HCT116 (cell line): Measurements from ENCODE around the gene TSSK6. TPM values are rescaled to one million over a fixed set of nuclear protein-coding genes. Genes with fewer than 3 reads are reported as not detected.

Experiments
- ATAC-seq: fragments of 200-7000 bp; cut with Tn5 transposase; 2 replicates; pipeline ENCODE4 v1.9.1; 2020; ENCODE audit warnings: mild to moderate bottlenecking, moderate library complexity
- BruUV-seq: library from RNA; stranded (reverse); fragments of 400-500 nt; replicated peaks from 2 replicates; lab custom pipeline; 2021; lab: Mats Ljungman, UMichigan
- CTCF ChIA-PET: fragments of 300-600 bp; sonication (Branson Sonifier 250); formaldehyde crosslinking; loops from one replicate; lab custom pipeline; 2021; ENCODE audit warnings: antibody characterized with exemption; lab: Charles Lee
- POLR2A ChIA-PET: fragments of 300-600, 350-600 bp; sonication (Branson Sonifier 250); formaldehyde crosslinking; loops from one replicate; lab custom pipeline; 2021; ENCODE audit warnings: antibody characterized with exemption; lab: Charles Lee
- RAD21 ChIA-PET, 2 experiments: fragments of 300-600 bp; sonication (Branson Sonifier 250); formaldehyde crosslinking; loops; one replicate each; lab custom pipeline; 2023; ENCODE audit warnings: low total read pairs in 2 of 2; ENCODE audit not compliant: uncharacterized antibody in 2 of 2, unreplicated experiment in 2 of 2, low non-redundant PET in 1 of 2; lab: Charles Lee
- DNase-seq: peaks from one replicate; pipeline ENCODE4 v3.0.0-alpha.2; 2010; ENCODE audit warnings: low read depth, low spot score
- H2AFZ ChIP-seq: fragments of 200-600 bp; shearing (Covaris generic), sonication (generic); 2 replicates; pipeline ENCODE4 v1.6.1; 2017; ENCODE audit warnings: low read depth, mixed run types, mixed read lengths, antibody characterized with exemption, low read length; ENCODE audit not compliant: poor library complexity, severe bottlenecking
- H3K27ac ChIP-seq: 2 replicates; pipeline ENCODE4 v1.5.1; 2012; ENCODE audit warnings: low read depth, low read length
- H3K27me3 ChIP-seq: fragments of 200-600 bp; sonication (generic); 2 replicates; pipeline ENCODE4 v1.6.1; 2016; ENCODE audit warnings: mixed run types, low read length, mixed read lengths; ENCODE audit not compliant: insufficient read depth
- H3K36me3 ChIP-seq, 2 experiments: fragments of 200-500 bp in 1 of 2; fragments of 200-600 bp in 1 of 2; sonication (Bioruptor generic) in 1 of 2; sonication (generic) in 1 of 2; 2 replicates each; pipeline versions ENCODE4 v1.5.1 to v1.6.1; 2014 to 2016; ENCODE audit warnings: low read length in 2 of 2, inconsistent platforms in 1 of 2, mixed read lengths in 1 of 2, mixed run types in 1 of 2; ENCODE audit not compliant: insufficient read depth in 2 of 2, control insufficient read depth in 1 of 2
- H3K4me1 ChIP-seq, 2 experiments: fragments of 200-600 bp in 1 of 2; sonication (generic) in 1 of 2; 2 replicates each; pipeline versions ENCODE4 v1.5.1 to v1.6.1; 2012 to 2017; ENCODE audit warnings: low read length in 2 of 2, inconsistent platforms in 1 of 2, mild to moderate bottlenecking in 1 of 2, mixed read lengths in 1 of 2, mixed run types in 1 of 2, moderate library complexity in 1 of 2; ENCODE audit not compliant: insufficient read depth in 2 of 2, control insufficient read depth in 1 of 2
- H3K4me2 ChIP-seq: fragments of 200-600 bp; sonication (generic); 2 replicates; pipeline ENCODE4 v1.6.1; 2017; ENCODE audit warnings: mixed run types, low read length, mixed read lengths
- H3K4me3 ChIP-seq, 2 experiments: fragments of 200-600 bp in 1 of 2; sonication (generic) in 1 of 2; replicated peaks in 1 of 2; 2 replicates each; pipeline ENCODE4 v1.5.1; 2011 to 2016; ENCODE audit warnings: low read length in 2 of 2, control low read depth in 1 of 2, low read depth in 1 of 2, mild to moderate bottlenecking in 1 of 2, mixed read lengths in 1 of 2, mixed run types in 1 of 2
- H3K79me2 ChIP-seq: fragments of 200-600 bp; sonication (generic); 2 replicates; pipeline ENCODE4 v1.6.1; 2017; ENCODE audit warnings: mild to moderate bottlenecking, mixed run types, low read length, moderate library complexity, mixed read lengths; ENCODE audit not compliant: insufficient read depth
- H3K9ac ChIP-seq: fragments of 200-600 bp; sonication (generic); 2 replicates; pipeline ENCODE4 v1.6.1; 2016; ENCODE audit warnings: low read length, mixed read lengths
- H3K9me2 ChIP-seq: fragments of 200-600 bp; sonication (generic), shearing (Covaris generic); 2 replicates; pipeline ENCODE4 v1.6.1; 2017; ENCODE audit warnings: mixed run types, mild to moderate bottlenecking, moderate library complexity; ENCODE audit not compliant: insufficient read depth
- H3K9me3 ChIP-seq, 2 experiments: fragments of 200-500 bp in 1 of 2; fragments of 200-600 bp in 1 of 2; sonication (Bioruptor generic) in 1 of 2; sonication (generic) in 1 of 2; 2 replicates each; pipeline ENCODE4 v1.6.1; 2014 to 2017; ENCODE audit warnings: low read length in 2 of 2, mixed read lengths in 2 of 2, inconsistent platforms in 1 of 2, low read depth in 1 of 2, mild to moderate bottlenecking in 1 of 2, mixed run types in 1 of 2, moderate library complexity in 1 of 2; ENCODE audit not compliant: control insufficient read depth in 1 of 2, insufficient read depth in 1 of 2
- H4K20me1 ChIP-seq: fragments of 200-600 bp; sonication (generic), shearing (Covaris generic); 2 replicates; pipeline ENCODE4 v1.6.1; 2017; ENCODE audit warnings: mixed run types, mild to moderate bottlenecking, moderate library complexity; ENCODE audit not compliant: insufficient read depth
- CEBPB ChIP-seq: IDR thresholded peaks from 2 replicates; pipeline ENCODE4 v1.6.1; 2012; ENCODE audit warnings: low read depth
- CTCF ChIP-seq, 3 experiments: fragments of 200-600 bp in 1 of 3; sonication (generic) in 1 of 3; IDR thresholded peaks in 2 of 3; conservative IDR thresholded peaks in 1 of 3; 2 replicates each; pipeline ENCODE4 v1.5.1; 2012 to 2017; ENCODE audit warnings: low read depth in 2 of 3, low read length in 2 of 3, antibody characterized with exemption in 1 of 3, borderline replicate concordance in 1 of 3, control low read depth in 1 of 3, mild to moderate bottlenecking in 1 of 3, mixed read lengths in 1 of 3, mixed run types in 1 of 3, moderate library complexity in 1 of 3; ENCODE audit not compliant: insufficient read depth in 1 of 3
- EGR1 ChIP-seq: IDR thresholded peaks from 2 replicates; pipeline ENCODE4 v1.6.1; 2012; ENCODE audit warnings: low read depth
- EZH2phosphoT487 ChIP-seq: fragments of 200-600 bp; IDR thresholded peaks from 2 replicates; pipeline ENCODE4 v1.6.1; 2018; ENCODE audit warnings: antibody characterized with exemption, borderline replicate concordance
- POLR2AphosphoS5 ChIP-seq: IDR thresholded peaks from 2 replicates; pipeline ENCODE4 v1.6.1; 2011; ENCODE audit warnings: mild to moderate bottlenecking, low read depth, low read length, moderate library complexity
- SP1 ChIP-seq: IDR thresholded peaks from 2 replicates; pipeline ENCODE4 v1.6.1; 2012; ENCODE audit warnings: low read depth
- TCF7L2 ChIP-seq: IDR thresholded peaks from 2 replicates; pipeline ENCODE4 v1.7.0; 2011; ENCODE audit warnings: borderline replicate concordance, inconsistent platforms; ENCODE audit not compliant: insufficient read depth, insufficient read length; ENCODE audit errors: extremely low read depth
- YY1 ChIP-seq: IDR thresholded peaks from 2 replicates; pipeline ENCODE4 v1.6.1; 2011; ENCODE audit warnings: low read length, low read depth, moderate library complexity, mild to moderate bottlenecking; ENCODE audit not compliant: insufficient replicate concordance; ENCODE audit errors: extremely low read depth
- ZFX ChIP-seq: fragments of 450-650 bp; IDR thresholded peaks from 2 replicates; pipeline ENCODE4 v1.6.1; 2017
- intact Hi-C: fragments of 100-400 bp; cut with micrococcal nuclease; formaldehyde crosslinking; loops from 2 replicates; pipeline ENCODE4 v1.10.0; 2022
- total RNA-seq: library from RNA; stranded (reverse); gene quantifications from one replicate; pipeline ENCODE4 v1.2.1, GENCODE V29; 2021; ENCODE audit not compliant: unreplicated experiment
- TF ChIP-seq, protein P1 (sequence below): IDR thresholded peaks from 2 replicates; pipeline ENCODE4 v1.6.1; 2012

Gene TSSK6
- total RNA-seq, 1 experiment from 2014 or later: 4.1 TPM

- Histone ChIP-seq H3K4me2 (peak within 1 kb of the TSS; percentile 80), H3K4me1 (peaks cover 12 to 34% of the 10 kb centered on the region in 2 experiments), H3K9ac (peak within 1 kb of the TSS; percentile 56), H3K9me3 (no peaks in the 10 kb centered on the region), H2AFZ (no peak within 1 kb of the TSS), H4K20me1 (no peaks in the 10 kb centered on the region), H3K36me3 (no peaks in the 10 kb centered on the region), H3K9me2 (no peaks in the 10 kb centered on the region), H3K4me3 (peak within 1 kb of the TSS; percentile 47 to 59), H3K27me3 (no peaks in the 10 kb centered on the region), H3K79me2 (no peaks in the 10 kb centered on the region), H3K27ac (peak within 1 kb of the TSS; percentile 51)
- ATAC-seq (peak; percentile 17), DNase-seq (no peak)
- CTCF ChIA-PET: no interaction called here
- RAD21 ChIA-PET: no interaction called here
- POLR2A ChIA-PET: no interaction called here
- intact Hi-C loops: no loop called here
- TSS peak; percentile 56 for BruUV-seq
- TF ChIP-seq EGR1 (0 out of 2 replicates have a peak, but pooled peaks have one; percentile 39), SP1 (no peak), POLR2AphosphoS5 (peak; percentile 56; the same call in 1 of the 2 replicates), ZFX (0 out of 2 replicates have a peak, but pooled peaks have one; percentile 30), YY1 (no peak)
These were observed 22.9 kb upstream of the TSSK6 start, which contains the start of gene CILP2 for GRCh38 chr19:19538061-19538784. TSS of gene CILP2 (plus strand) at chr19:19538265. CDS start at chr19:19538350, 85 bp downstream.

DNA sequence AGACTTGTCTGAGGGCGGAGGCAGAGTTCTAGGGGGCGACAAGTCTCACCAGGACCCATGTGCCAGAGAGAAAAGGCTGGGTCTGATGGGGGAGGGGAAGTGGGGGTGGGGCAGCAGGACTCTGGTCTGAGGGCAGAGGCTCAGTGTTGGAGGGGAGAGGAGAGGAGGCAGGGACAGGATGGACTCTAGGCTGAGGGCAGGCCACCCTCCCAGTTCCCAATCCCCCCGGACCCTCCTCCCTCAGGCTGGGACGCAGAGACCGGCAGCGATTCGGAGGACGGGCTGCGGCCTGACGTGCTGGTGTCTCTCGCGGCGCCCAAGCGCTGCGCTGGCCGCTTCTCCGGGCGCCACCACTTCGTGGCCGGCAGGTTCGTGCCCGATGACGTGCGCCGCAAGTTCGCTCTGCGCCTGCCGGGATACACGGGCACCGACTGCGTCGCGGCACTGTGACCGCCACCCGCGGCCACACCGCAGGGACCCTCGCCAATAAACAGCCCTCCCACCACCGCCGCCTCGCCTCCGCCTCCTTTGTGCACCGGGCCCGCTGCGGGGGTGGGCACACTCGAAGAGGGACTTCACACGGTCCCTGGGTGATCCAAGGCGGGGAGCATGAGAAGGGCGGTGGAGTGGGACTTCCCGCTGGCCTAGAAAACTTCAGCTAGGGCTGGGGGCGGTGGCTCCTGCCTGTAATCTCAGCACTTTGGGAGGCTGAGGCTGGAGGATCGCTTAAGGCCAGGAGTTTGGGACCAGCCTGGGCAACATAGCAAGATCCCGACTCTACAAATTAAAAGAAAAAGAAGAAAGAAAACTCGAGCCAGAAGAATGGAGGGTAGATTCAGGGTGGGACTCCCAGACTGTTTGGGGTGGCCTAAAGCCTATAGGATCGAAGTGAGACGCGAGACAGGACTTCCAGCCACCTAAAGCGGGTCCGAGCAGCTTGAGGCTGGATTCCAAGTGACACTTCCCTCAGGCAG is 22.0 kb upstream of the TSSK6 start:
- no peak for DNase-seq
- Histone ChIP-seq H4K20me1 (no peaks in the 10 kb centered on the region), H3K27ac (peak overlapping the region; percentile 51; the same call in 1 of the 2 replicates), H3K9me2 (no peaks in the 10 kb centered on the region), H3K4me3 (peak overlapping the region in 1 of 2 experiments; percentile 59; a peak in 1 of 4 replicates), H3K4me2 (peak overlapping the region; percentile 80), H3K27me3 (no peaks in the 10 kb centered on the region), H3K9ac (no peak overlapping the region), H3K9me3 (no peaks in the 10 kb centered on the region), H3K79me2 (no peaks in the 10 kb centered on the region), H3K4me1 (peaks cover 12 to 34% of the 10 kb centered on the region in 2 experiments), H2AFZ (no peak overlapping the region), H3K36me3 (no peaks in the 10 kb centered on the region)
- TF ChIP-seq EZH2phosphoT487 (no peak), CEBPB (no peak), ZFX (no peak), TCF7L2 (no peak), CTCF (IDR thresholded peaks at IDR 0.05 in 2 of 3, conservative IDR thresholded peaks at IDR 0.05 in 1 of 3; ENCODE audit: borderline replicate concordance in 1 of 3, insufficient read depth in 1 of 3, low read depth in 2 of 3, low read length in 2 of 3) (no peak)
- TF ChIP-seq, protein P1, sequence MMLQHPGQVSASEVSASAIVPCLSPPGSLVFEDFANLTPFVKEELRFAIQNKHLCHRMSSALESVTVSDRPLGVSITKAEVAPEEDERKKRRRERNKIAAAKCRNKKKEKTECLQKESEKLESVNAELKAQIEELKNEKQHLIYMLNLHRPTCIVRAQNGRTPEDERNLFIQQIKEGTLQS: no peak
- intact Hi-C loops: no loop called here
- no peak for ATAC-seq
- no TSS peak for BruUV-seq
- RAD21 ChIA-PET: no interaction called here
- POLR2A ChIA-PET: no interaction called here
- CTCF ChIA-PET: no interaction called here
